ENCODE data around the gene ZNF692. TPM values are rescaled to one million over a fixed set of nuclear protein-coding genes. Genes with fewer than 3 reads are reported as not detected.
A peak's percentile ranks its signal among the peaks of the same experiment; 100 is the strongest.
"Not testable (repeated sequence)": the region's sequence is repeated elsewhere in the genome, so short reads cannot be mapped to it uniquely, and the experiment has no call there.

The ZNF692 gene
- total and polyA plus RNA-seq, 8 donors, result 31.9 to 66.6 (median 57.3) TPM

DNA sequence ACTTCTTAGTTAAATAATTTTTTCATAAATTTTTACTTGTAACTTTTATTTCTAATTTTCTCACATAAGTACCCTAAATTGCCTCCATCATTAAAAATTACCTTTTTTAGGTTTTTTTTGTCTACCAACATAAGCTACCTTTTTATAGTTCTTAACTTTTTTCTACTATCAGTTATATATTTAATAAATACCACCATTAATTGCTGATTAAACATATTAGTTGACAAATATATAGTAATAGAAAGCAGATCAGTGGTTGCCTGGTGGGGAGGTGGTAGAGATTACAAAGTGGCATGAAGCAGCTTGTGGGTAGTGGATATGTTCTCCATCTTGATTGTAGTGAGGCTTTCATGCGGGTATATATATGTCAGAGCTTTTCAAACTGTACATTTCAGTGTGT lies 27.0 kb downstream of the ZNF692 start:
- TF ChIP-seq CTCF (IDR thresholded peaks at IDR 0.05), result no peak
- no peaks in the 10 kb centered on the region for H3K36me3 ChIP-seq
- H3K4me1 ChIP-seq, result peaks cover 6 to 13% of the 10 kb centered on the region in 2 donors
- H3K27me3 ChIP-seq, result no peaks in the 10 kb centered on the region
- H3K4me3 ChIP-seq, result no peak overlapping the region
- ATAC-seq (no peak), DNase-seq (no peak)
- intact Hi-C loops (cut with DNase I), result no loop called here
- no peak overlapping the region for H3K27ac ChIP-seq
- H3K9me3 ChIP-seq, result no peaks in the 10 kb centered on the region

DNA sequence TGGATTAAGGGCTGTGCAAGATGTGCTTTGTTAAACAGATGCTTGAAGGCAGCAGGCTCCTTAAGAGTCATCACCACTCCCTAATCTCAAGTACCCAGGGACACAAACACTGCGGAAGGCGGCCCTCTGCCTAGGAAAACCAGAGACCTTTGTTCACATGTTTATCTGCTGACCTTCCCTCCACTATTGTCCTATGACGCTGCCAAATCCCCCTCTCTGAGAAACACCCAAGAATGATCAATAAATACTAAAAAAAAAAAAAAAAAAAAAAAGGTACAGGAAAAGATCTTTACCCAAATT lies 28.2 kb downstream of the ZNF692 start:
- H3K36me3 ChIP-seq; H3K4me3 ChIP-seq; DNase-seq; intact Hi-C loops (cut with DNase I); H3K27ac ChIP-seq; H3K27me3 ChIP-seq; ATAC-seq; H3K9me3 ChIP-seq: not testable (repeated sequence)
- H3K4me1 ChIP-seq, result peaks cover 9 to 15% of the 10 kb centered on the region in 2 donors

DNA sequence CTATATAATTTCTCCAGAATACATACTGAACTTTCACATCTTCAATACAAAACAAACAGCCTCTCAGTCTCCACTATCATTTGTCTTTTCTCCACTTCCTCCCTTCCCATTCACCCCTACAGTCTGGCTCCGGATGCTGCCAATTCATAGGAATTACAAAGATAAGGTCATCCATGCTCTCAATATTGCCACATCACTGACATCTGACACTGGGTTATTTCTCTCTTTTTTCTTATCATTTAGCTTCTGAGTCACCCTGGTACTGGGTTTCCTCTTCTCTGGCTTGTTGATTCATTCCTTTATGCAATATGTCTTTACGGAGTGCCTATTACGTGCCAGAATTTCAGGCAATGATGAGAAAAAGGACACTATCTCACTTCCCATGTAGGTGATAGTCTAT lies 30.0 kb downstream of the ZNF692 start:
- intact Hi-C loops (cut with DNase I), result no loop called here
- H3K27ac ChIP-seq, result peak overlapping the region in 1 of 2 donors; percentile 29
- peaks cover 21 to 30% of the 10 kb centered on the region in 2 donors for H3K4me1 ChIP-seq
- H3K9me3 ChIP-seq, result no peaks in the 10 kb centered on the region
- no peaks in the 10 kb centered on the region for H3K27me3 ChIP-seq
- peaks cover 0 to 4% of the 10 kb centered on the region in 2 donors for H3K36me3 ChIP-seq
- TF ChIP-seq CTCF (IDR thresholded peaks at IDR 0.05), result no peak
- ATAC-seq (no peak), DNase-seq (no peak)
- no peak overlapping the region for H3K4me3 ChIP-seq

DNA sequence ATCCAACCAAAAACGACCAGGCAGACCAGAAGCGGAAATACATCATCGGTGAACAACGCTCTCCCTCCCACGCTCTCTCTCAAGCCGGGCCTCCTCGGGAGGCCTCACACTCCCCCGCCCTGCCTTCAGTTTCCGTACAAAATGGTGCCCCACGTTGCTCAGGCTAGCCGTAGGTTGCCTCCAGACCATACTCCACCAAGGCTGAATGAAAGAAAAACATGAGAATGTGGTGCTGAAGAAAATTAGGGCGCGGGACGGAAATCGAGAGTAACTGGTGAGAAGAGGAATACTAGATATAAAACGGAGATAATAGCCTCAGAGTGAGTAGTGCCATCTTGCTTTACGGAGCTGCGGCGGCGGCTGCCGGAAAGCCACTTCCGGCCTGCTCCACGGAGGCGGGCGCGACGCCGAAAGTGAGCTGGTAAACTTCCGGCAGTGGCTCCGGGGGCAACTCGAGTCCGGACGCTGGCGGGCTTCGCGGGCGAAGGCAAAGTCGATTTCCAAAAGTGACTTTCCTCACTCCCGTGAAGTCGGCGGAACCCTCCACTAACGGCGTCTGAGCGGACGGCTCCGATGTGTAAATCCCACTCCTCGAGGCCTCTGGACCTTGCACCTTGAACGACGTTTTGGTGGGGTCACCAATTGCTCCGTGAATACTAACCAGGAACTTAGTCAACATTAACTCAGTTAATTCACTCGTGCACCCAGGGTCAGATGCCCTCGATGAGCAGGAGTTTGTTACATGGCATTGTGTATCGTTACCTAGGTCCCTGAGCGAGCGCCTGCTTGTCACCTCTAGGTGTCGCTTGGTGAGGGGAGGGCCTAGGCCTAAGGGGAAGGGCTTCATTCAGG lies 32.8 kb downstream of the ZNF692 start, which contains the start of gene SH3BP5L:
TSS of gene SH3BP5L (minus strand) at position 7 of the 852 bp plus-strand sequence. CDS start 980 bp downstream, outside the sequence.
- peak; percentile 95 for ATAC-seq
- H3K27me3 ChIP-seq, result no peaks in the 10 kb centered on the region
- peaks cover 0 to 7% of the 10 kb centered on the region in 2 donors for H3K36me3 ChIP-seq
- H3K4me3 ChIP-seq, result peak within 1 kb of the TSS; percentile 59 to 82
- H3K27ac ChIP-seq, result peak within 1 kb of the TSS; percentile 96 to 97
- peaks cover 32 to 57% of the 10 kb centered on the region in 2 donors for H3K4me1 ChIP-seq
- intact Hi-C loops (cut with DNase I), result no loop called here
- no peaks in the 10 kb centered on the region for H3K9me3 ChIP-seq
- peak; percentile 45 for TF ChIP-seq CTCF (IDR thresholded peaks at IDR 0.05)
- DNase-seq, result peak; percentile 95 to 99 (median 96)

GRCh38 chr1:248825573-248825908 lies 33.3 kb downstream of the ZNF692 start:
- DNase-seq, result no peak
- Histone ChIP-seq H3K9me3 (no peaks in the 10 kb centered on the region), H3K36me3 (peaks cover 0 to 13% of the 10 kb centered on the region in 2 donors), H3K4me1 (peaks cover 32 to 63% of the 10 kb centered on the region in 2 donors), H3K4me3 (peak overlapping the region; percentile 59 to 82), H3K27me3 (no peaks in the 10 kb centered on the region), H3K27ac (peak overlapping the region; percentile 96 to 97)
- intact Hi-C loops (cut with DNase I), result no loop called here
- TF ChIP-seq CTCF (IDR thresholded peaks at IDR 0.05), result no peak
- ATAC-seq, result peak; percentile 2

Data from left lung (tissue), 10 donors.